GM23248 (cell line): ENCODE measurements around the gene LGALS1. TPM values are rescaled to one million over a fixed set of nuclear protein-coding genes. Genes with fewer than 3 reads are reported as not detected.
A peak's percentile ranks its signal among the peaks of the same experiment; 100 is the strongest.

Source experiments
- DNase-seq: peaks from one replicate; pipeline ENCODE4 v3.0.0-alpha.2; 2015
- H2AFZ ChIP-seq: fragments of 200-600 bp; sonication (generic); 2 replicates; pipeline ENCODE4 v1.6.1; 2016; ENCODE audit warnings: antibody characterized with exemption
- H3F3A ChIP-seq: fragments of 200-600 bp; sonication (generic); 2 replicates; pipeline ENCODE4 v1.6.1; 2016; ENCODE audit warnings: mild to moderate bottlenecking, antibody characterized with exemption, mixed run types; ENCODE audit not compliant: insufficient read depth
- H3K27ac ChIP-seq: fragments of 200-600 bp; sonication (generic); 2 replicates; pipeline ENCODE4 v1.5.1; 2016; ENCODE audit warnings: mild to moderate bottlenecking
- H3K27me3 ChIP-seq: fragments of 200-600 bp; sonication (generic); replicated peaks from 2 replicates; pipeline ENCODE4 v1.6.1; 2016; ENCODE audit warnings: mild to moderate bottlenecking; ENCODE audit not compliant: insufficient read depth
- H3K36me3 ChIP-seq: fragments of 200-600 bp; sonication (generic); 2 replicates; pipeline ENCODE4 v1.6.1; 2016; ENCODE audit warnings: low read depth, mild to moderate bottlenecking
- H3K4me1 ChIP-seq: fragments of 200-600 bp; sonication (generic); 2 replicates; pipeline ENCODE4 v1.6.1; 2016; ENCODE audit warnings: mild to moderate bottlenecking; ENCODE audit not compliant: insufficient read depth
- H3K4me2 ChIP-seq: fragments of 200-600 bp; sonication (generic); one replicate; pipeline ENCODE4 v1.6.1; 2016; ENCODE audit warnings: mild to moderate bottlenecking; ENCODE audit not compliant: unreplicated experiment
- H3K4me3 ChIP-seq: fragments of 200-600 bp; sonication (generic); 2 replicates; pipeline ENCODE4 v1.5.1; 2016; ENCODE audit warnings: mild to moderate bottlenecking
- H3K79me2 ChIP-seq: fragments of 200-600 bp; sonication (generic); 2 replicates; pipeline ENCODE4 v1.6.1; 2016; ENCODE audit warnings: mild to moderate bottlenecking; ENCODE audit not compliant: insufficient read depth
- H3K9ac ChIP-seq: fragments of 200-600 bp; sonication (generic); 2 replicates; pipeline ENCODE4 v1.6.1; 2016; ENCODE audit warnings: mild to moderate bottlenecking
- H3K9me2 ChIP-seq: fragments of 200-600 bp; sonication (generic); 2 replicates; pipeline ENCODE4 v1.6.1; 2016; ENCODE audit warnings: mixed run types, mild to moderate bottlenecking, moderate library complexity; ENCODE audit not compliant: insufficient read depth
- H3K9me3 ChIP-seq: fragments of 200-600 bp; sonication (generic); one replicate; pipeline ENCODE4 v1.6.1; 2017; ENCODE audit warnings: low read depth
- H4K20me1 ChIP-seq: fragments of 200-600 bp; sonication (generic); 2 replicates; pipeline ENCODE4 v1.6.0; 2016; ENCODE audit not compliant: insufficient read depth
- EZH2 ChIP-seq: fragments of 200-600 bp; sonication (generic); IDR thresholded peaks from 2 replicates; pipeline ENCODE4 v1.6.1; 2018; ENCODE audit warnings: antibody characterized with exemption, mild to moderate bottlenecking; ENCODE audit not compliant: insufficient read depth, poor library complexity, severe bottlenecking
- EZH2phosphoT487 ChIP-seq: fragments of 200-600 bp; sonication (generic); IDR thresholded peaks from 2 replicates; pipeline ENCODE4 v1.6.1; 2018; ENCODE audit warnings: antibody characterized with exemption, moderate library complexity, mild to moderate bottlenecking, low read depth; ENCODE audit not compliant: insufficient read depth
- WGBS, 2 experiments: methylation state at CpG; one replicate each; pipeline ENCODE4 v1.1.6; 2015 to 2017; ENCODE audit warnings: low lambda C conversion rate in 2 of 2, low coverage in 1 of 2; ENCODE audit errors: missing lambda C conversion rate in 2 of 2; 5-methylcytosine and 5-hydroxymethylcytosine counted together
- in situ Hi-C: fragments of 300-500 bp; cut with MboI; formaldehyde crosslinking; loops from 2 replicates; pipeline ENCODE4 v1.15.0; 2020
- polyA plus RNA-seq: library from polyadenylated mRNA; unstranded; fragments of >200 nt; fragmentation: Nextera tagmentation; extraction: Ambion mirVana; gene quantifications from 2 replicates; pipeline ENCODE4 v1.2.1, GENCODE V29; 2016
- total RNA-seq: library from RNA; depleted of rRNA; stranded (reverse); fragments of >200 nt; shearing (Covaris generic); gene quantifications from 2 replicates; pipeline ENCODE4 v1.2.3, GENCODE V29; 2014

LGALS1 gene
- total and polyA plus RNA-seq, 2 experiments from 2014 or later = 5,290 to 6,984 TPM

DNA sequence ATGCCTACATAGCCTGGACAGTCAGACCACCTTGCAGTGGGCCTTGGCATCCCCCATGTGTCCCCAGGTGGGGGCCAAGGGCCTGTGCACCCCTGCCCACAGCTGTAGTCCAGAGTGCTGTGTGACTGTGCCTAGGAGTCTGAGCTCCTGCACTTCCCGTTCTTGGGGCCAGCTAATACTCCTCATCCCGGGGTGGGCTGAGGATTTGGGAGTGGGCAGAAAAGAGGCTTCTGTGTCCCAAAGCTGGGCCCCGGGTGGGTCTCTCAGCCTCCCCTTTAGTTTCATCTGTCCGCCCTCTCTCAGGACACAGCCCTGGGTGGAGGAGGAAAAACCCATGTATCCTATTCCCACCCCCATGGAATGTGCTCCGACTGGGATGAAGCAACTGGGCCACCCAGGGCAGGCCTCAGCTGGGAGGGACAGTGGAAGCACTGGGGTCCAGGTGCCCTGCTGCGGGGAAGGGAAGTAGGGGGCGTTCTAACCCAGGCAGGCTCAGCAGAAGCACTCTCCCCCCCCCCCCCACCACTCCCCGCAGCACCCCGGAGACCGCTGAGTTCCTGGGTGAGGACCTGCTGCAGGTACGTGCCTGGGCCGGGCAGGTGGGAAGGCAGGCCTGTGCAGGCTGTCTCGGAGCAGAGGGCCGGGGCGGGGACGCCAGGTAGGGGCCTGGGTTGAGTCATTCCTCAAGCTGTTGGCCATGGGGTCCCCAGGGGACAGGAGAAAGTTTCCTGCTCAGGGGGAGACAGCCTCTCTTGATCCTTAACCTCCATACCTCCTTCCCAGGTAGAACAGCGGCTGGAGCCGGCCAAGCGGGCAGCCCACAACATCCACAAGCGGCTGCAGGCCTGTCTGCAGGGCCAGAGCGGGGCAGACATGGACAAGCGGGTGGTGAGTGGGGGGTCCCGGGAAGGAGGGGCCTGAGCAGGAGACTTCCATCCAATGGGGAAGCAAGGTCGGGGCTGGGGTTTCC is 34.6 kb upstream of the LGALS1 start:
- Histone ChIP-seq H3K79me2 (peaks cover 5% of the 10 kb centered on the region; the same call in 1 of the 2 replicates), H3K4me3 (peak overlapping the region; percentile 73; the same call in 1 of the 2 replicates), H3K27me3 (no peaks in the 10 kb centered on the region), H3K4me2 (peak overlapping the region; percentile 85), H3K9me2 (no peaks in the 10 kb centered on the region), H3F3A (no peaks in the 10 kb centered on the region), H3K27ac (no peak overlapping the region), H4K20me1 (no peaks in the 10 kb centered on the region), H3K9ac (no peak overlapping the region), H3K9me3 (no peaks in the 10 kb centered on the region), H3K36me3 (no peaks in the 10 kb centered on the region), H2AFZ (no peak overlapping the region), H3K4me1 (no peaks in the 10 kb centered on the region)
- TF ChIP-seq EZH2 (no peak), EZH2phosphoT487 (no peak)
- in situ Hi-C loops = no loop called here
- 82 to 86% methylated on average over 21 to 24 of the region's 24 CpGs for WGBS, 2 experiments
- DNase-seq = no peak

DNA sequence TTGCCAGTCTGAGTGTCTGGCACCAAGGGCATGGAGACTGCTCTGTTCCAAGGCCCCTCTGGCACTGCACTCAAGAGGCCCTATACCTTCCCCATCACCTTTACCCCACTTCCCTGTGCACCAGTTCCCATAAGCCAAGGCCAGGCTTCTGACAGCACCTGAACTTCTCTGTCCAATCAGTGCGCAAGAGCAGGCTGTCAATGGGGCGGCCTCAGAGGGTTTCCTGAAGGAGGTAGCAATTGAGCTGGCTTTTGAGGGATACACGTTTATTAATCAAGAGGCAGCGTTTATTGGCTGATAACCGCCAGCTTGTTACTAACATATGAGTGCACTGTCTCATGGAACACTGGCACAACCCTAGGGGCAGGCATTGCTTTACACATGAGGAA is 33.9 kb upstream of the LGALS1 start:
- Histone ChIP-seq H3F3A (no peaks in the 10 kb centered on the region), H3K4me2 (no peak overlapping the region), H3K4me1 (no peaks in the 10 kb centered on the region), H3K79me2 (peaks cover 5% of the 10 kb centered on the region; the same call in 1 of the 2 replicates), H3K36me3 (no peaks in the 10 kb centered on the region), H3K27me3 (no peaks in the 10 kb centered on the region), H4K20me1 (no peaks in the 10 kb centered on the region), H3K9me3 (no peaks in the 10 kb centered on the region), H2AFZ (no peak overlapping the region), H3K27ac (no peak overlapping the region), H3K4me3 (no peak overlapping the region), H3K9ac (no peak overlapping the region), H3K9me2 (no peaks in the 10 kb centered on the region)
- TF ChIP-seq EZH2phosphoT487 (no peak), EZH2 (no peak)
- in situ Hi-C loops = no loop called here
- 75 to 88% methylated on average over 5 of the region's 5 CpGs for WGBS, 2 experiments
- no peak for DNase-seq

DNA sequence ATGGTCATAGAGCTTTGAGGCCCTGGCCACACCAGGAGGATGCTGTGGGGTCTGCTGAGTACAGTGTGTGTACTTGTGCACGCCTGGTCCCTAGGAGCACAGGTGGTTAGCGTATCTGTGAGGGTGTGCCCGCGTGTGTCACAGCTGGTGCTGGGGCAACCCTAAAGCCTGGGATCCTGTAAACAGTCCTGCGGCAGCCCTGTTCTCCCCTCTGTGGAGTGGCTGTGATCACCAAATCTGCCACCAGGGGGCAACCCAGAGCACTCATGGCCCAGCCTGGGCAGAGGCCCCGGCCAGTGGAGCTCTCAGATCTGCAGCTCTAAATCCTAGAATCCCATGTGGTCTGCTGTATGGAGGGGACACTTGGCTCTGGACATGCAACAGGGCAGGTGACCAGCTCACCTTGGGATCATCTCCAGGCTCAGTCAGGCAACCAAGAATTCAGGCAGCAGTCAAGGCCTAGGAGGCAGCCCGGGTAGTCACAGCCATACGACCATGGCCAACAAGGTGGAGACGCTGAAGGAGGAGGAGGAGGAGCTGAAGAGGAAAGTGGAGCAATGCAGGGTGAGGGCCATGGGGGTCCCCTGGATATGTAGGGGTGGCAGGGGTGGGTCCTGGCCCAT is 32.1 kb upstream of the LGALS1 start:
- Histone ChIP-seq H3K27ac (no peak overlapping the region), H3K9me3 (no peaks in the 10 kb centered on the region), H3K27me3 (no peaks in the 10 kb centered on the region), H3K9ac (no peak overlapping the region), H3K36me3 (no peaks in the 10 kb centered on the region), H4K20me1 (no peaks in the 10 kb centered on the region), H2AFZ (no peak overlapping the region), H3K4me3 (no peak overlapping the region), H3F3A (no peaks in the 10 kb centered on the region), H3K9me2 (no peaks in the 10 kb centered on the region), H3K4me1 (no peaks in the 10 kb centered on the region), H3K4me2 (no peak overlapping the region), H3K79me2 (peaks cover 5% of the 10 kb centered on the region; the same call in 1 of the 2 replicates)
- TF ChIP-seq EZH2 (no peak), EZH2phosphoT487 (no peak)
- 28 to 38% methylated on average over 7 to 9 of the region's 9 CpGs for WGBS, 2 experiments
- peak; percentile 82 for DNase-seq
- in situ Hi-C loops = no loop called here

DNA sequence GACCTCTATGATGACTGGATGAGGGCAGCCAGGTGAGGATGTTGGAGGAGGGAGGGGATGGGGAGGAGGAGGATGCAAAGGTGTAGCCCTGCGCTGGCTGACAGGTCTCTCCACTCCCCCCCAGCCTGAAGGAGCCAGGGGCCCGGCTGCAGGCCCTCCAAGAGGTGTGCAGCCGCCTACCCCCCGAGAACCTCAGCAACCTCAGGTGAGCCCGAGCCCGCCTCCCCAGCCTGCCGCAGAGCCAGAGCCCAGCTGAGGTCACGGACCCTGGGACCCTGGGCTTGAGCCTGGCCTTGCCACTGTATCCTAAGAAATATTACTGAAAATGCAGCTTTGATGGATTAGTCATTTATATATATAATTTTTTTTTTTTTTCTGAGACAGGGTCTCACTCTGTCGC is 28.1 kb upstream of the LGALS1 start:
- no peak for DNase-seq
- Histone ChIP-seq H3K9me2 (no peaks in the 10 kb centered on the region), H3K27ac (no peak overlapping the region), H2AFZ (no peak overlapping the region), H3K36me3 (no peaks in the 10 kb centered on the region), H3K4me2 (no peak overlapping the region), H3K9me3 (no peaks in the 10 kb centered on the region), H3F3A (no peaks in the 10 kb centered on the region), H3K4me1 (no peaks in the 10 kb centered on the region), H4K20me1 (no peaks in the 10 kb centered on the region), H3K79me2 (no peaks in the 10 kb centered on the region), H3K9ac (no peak overlapping the region), H3K27me3 (no peaks in the 10 kb centered on the region), H3K4me3 (no peak overlapping the region)
- in situ Hi-C loops = no loop called here
- WGBS, 2 experiments = 94% methylated on average over 8 to 9 of the region's 9 CpGs
- no peak for TF ChIP-seq EZH2phosphoT487
- TF ChIP-seq EZH2 = no peak
